Hematopoietic multipotent progenitor cell treated with erythropoietin and hydrocortisone succinate and interleukin-3 and kit ligand, for 15 days (in vitro differentiated cells): ENCODE results near the gene GNGT2.

Experiments used
- DNase-seq: peaks from one replicate; pipeline ENCODE4 v3.0.0-alpha.2; 2015; ENCODE audit warnings: low spot score

GNGT2 gene

DNA sequence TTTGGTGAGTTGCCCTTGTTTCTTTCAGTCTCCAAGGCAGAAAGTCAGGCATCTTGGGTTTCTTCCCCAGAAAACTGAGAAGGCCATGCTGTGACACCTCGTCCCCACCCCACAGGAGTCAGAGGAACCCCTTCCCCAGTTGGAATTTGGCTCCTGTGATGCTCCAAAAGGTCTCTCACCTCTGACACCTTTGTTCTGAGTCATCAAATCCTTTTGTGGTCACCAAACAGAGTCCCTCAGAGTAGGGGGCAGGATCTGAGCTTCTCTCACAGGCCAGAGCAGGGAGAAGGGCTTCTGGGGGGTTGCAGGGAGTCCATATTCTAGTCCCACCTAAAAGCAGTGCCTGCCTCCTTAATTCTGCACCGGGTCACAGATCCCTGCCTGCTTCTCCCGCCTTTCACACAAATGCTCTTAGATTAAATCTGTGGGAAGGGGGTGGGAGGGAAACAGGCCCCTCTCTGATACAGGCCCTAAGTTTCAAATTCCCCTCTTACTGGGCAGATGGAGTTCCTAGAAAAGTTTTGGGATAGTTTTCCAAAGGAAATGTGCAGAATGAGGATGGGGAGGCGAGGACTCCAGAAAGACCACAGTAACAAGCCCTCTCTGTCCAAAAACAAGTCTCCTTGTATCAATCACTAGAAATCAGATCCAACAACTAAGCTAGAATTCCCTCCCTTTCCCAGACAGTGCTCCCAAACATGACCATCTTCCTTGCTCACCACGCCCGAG is 18.9 kb upstream of the GNGT2 start:
- DNase-seq = no peak

DNA sequence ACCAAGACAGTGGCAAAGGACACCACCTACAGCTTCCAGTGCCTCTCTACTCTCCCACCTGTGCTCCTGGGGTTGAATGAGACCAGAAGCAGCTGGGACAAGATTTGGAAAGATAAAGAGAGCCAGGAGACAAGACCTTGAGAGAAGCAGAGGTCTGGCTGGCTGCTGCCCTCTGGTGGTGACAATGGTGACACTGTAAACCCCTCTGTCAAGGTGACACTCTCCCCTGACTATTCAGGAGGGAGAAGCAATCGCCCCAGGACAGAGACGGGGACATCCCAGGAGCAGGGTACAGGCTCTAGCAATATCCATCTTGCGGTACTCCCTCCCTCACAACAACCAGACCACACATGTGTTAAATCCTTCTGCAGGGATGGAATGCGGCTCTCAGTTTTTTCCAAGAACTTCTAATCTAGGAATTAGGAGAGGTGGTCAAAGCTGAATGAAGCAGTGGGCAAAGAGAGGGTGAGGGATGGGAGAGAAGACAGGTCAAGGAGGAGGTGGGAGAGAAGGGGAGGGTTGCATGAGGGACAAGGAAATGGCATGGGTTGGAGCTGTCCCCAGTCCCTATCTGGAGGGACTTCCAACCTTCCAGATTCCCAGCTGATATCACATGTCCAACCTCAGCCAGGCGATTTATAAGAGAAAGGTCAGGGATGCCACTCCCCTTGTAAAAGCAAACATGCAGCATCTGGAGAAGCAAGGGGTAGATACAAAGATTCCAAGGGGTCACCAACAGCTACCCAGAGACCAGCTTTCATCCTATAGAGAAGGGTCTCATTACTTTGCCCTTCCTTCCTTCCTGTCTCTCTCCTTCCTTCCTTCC is 17.3 kb upstream of the GNGT2 start:
- peak; percentile 86 for DNase-seq

DNA sequence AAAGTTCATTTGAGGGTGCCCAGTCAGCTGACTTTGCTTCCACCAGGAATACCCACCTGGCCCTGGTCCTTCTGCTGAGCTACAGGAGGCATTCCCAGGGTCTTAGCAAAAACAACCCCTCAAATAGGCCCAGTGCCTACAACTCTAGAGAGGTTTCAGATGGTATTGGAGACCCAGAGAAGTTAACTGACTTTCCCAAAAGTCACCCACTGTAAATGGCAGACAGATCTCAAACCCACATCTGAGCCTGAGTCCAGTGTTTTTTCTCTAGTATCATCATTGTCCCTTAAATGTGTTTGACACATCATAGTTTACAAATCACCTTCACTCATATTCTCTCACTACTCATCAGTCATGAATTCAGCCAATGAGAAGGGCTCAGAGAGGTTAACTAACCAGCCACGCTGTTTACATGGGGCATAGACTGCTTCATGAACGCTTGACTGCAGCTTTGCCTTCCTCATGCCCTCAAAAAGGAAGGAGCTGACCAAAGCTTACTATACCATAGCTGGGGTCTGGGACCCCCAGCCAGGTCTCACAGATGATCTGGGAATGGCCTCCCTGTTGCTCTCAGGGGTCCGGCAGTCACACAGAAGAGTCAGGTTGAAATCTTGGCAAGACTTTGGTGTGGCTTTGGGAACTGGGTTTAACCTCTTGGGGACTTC is 16.5 kb upstream of the GNGT2 start:
- DNase-seq = no peak

DNA sequence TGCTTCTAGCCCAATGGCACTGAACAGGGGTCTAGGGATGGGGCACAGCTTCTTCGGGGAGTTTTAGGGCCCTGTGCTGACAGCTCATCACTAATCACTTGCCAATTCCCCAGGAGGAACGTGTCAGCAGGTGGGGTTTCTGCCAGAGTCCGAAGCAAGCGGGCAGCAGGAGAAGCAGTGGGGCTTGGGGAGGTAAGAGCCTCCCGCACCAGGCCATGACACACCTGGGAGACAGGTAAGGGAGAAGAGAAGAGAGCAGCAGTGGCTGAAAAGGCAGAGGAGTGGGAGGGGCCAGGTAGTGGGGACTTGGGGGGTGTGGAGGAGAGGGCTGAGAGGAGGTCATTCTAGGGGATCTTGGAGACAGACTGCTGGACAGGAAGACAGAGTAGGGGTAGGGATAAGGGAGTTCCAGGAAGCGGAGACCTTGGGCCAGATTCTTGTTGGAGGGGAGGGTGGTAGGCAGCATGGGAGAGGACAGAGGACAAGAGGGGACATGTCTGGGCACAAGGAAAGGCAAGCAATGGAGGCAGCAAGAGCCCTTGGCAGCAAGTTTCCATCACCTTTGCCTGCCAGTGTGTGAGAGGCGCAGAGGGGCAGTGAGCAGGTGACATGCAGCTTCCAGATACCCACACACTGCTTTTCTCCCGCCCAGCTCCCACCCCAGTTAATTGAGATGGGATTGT is 15.3 kb upstream of the GNGT2 start:
- no peak for DNase-seq

DNA sequence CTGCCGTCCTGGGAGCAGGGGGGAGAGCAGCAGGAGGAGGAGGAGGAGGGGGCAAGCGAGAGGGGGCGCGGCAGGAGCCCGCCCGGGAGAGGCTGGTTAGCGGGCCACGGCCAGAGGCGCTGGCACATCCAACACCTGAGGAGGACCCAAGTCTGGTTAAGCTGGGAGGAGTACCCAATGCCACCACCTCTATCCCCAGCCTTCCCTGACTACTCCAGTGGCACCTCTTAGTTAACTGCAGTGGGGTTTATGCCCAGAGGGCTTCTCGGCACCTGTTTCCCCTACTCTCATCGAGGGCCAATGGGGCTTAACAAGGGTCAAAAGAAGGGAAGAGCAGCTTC is 14.6 kb upstream of the GNGT2 start:
- no peak for DNase-seq

DNA sequence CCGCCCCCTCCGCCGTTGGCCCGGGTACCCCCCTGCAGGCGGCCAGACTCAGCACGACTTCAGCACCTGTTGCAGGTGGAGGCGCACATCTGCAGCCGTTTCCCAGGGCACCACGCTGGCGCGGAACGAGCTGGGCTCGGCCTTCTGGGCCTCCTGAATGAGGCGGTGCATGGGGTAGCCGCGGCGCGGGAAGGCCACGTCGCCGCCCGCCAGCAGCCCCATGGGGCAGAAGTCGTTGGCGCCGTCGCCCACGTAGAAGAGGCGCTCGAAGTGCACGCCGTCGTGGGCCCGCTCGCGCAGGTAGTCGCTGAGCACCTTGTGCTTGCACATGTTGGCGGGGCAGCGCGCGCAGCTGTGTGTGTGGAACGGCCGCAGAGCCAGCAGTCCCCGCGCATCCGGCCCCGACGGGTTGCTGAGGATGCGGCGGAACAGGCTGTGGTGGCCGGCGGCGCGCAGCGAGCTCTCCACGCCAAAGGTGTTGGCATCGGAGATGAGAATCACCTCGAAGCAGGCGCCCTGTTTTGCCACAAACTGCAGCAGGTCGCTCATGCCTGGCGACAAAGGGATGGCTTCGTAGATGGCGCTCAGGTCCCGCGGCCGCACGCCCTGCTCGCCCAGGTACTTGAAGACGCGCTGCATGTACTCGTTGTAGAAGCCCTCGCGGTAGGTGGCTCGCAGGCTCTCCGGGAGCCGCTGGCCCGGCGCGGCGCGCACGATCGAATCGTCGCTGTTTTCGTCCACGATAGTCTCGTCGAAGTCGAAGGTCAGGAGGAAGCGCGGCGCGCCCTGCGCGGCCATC is 14.0 kb upstream of the GNGT2 start:
- no peak for DNase-seq

DNA sequence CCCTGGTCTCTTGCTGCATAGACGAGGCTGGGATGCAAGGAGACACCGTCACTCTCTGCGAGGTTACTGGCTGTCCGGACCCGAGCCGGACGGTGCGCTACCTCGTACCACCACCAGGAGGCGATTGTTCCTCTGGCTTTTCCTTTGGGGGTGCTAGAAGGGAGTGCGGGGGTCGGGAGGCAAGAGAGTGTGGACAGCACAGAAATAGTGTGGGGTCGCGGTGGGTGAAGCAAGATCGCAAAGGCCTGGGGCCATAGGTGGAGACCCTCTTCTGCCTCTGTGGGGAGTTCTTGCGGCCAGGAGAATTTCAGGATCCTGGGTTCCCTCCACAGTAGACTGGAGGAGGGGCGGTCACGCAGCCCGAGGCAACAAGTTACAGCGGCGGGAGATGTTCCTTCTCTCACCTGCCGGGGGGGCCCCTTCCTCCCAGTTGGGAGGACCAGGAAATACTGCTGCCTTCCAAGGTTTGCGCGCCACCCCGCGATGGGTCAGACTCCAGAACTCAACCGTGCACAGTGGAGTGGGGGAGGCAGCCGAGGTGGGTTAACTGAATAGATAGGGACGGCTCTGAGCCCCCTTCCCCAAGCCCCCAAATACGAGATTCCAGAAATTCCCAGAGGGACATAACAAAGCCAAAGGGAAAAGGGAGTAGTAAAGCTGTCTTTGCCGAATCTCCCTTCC is 13.3 kb upstream of the GNGT2 start:
- DNase-seq = peak; percentile 77

DNA sequence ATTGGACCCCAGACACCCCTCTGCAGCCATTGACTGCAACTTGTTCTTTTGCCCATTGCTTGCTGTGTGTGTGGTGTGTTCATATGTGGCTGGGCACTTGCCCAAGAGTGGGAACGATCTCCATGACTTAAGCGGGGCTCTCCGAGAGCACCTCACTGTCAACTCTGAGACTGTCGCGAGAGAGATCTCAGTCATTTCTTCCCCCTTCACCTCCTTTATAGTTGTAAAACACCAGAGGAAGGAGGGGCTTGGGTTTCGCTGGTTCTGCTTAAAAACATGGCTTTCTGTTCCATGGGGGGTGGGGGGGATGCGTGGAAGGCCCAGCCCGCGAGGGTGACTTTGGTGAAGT is 12.8 kb upstream of the GNGT2 start:
- no peak for DNase-seq

DNA sequence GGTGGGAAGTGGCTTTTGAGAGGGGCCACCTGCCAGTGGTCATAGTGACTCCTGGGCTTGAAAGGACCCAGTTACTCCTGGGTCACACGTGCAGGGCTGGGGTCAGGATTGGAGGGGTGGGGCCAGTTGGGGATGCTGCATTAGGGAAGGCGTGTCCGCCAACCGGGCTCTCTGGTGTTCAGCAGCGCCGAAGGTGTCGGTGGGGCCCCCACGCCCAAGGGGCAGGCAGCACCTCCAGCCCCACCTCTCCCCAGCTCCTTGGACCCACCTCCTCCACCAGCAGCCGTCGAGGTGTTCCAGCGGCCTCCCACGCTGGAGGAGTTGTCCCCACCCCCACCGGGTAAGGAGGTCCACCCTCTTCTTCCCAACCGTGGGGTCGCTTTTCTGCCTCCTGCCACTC is 9.6 kb upstream of the GNGT2 start:
- no peak for DNase-seq

DNA sequence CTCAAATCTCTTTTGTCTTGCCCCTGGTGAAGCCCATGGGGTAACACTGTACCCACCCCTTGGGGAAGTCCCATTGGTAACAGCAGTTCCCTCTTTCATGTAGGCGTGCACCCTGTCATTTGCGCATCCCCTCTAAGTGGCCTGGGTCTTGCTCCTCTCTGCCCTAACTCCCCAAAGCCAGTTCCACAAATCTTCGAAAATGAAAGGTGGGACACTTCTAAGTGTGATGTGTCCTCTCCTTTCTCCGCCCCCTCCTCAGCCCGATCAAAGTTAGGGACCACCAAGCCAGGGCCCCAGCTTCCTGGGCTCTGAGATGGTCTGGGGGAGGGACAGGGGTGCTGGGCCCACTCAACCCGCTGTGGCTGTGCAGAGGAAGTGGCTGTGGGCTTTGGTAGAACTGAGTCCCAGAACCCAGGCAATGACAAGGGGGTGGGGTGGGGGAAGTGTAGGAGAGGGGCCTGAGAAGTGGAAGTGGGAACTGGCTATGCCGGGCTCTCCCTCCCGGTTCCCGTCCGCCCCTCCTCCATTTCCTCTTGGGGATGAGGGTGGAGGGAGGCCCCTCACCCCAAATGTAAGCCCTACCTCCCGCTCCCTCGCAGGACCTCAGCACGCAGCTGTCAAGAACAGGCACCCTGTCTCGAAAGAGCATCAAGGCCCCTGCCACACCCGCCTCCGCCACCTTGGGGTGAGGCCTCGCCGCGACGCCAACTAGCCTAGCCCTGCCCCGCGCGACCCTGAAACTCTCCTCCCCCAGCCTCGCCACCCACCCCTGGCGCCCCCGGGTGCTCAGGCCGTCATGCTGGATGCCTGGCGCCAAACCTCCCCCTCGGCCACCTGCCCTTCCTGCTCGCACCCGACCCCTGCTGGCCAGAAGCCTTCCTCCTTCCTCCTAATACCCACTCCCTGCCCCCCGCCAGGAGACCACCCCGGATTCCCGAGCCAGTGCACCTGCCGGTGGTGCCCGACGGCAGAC is 8.9 kb upstream of the GNGT2 start:
- DNase-seq = no peak

DNA sequence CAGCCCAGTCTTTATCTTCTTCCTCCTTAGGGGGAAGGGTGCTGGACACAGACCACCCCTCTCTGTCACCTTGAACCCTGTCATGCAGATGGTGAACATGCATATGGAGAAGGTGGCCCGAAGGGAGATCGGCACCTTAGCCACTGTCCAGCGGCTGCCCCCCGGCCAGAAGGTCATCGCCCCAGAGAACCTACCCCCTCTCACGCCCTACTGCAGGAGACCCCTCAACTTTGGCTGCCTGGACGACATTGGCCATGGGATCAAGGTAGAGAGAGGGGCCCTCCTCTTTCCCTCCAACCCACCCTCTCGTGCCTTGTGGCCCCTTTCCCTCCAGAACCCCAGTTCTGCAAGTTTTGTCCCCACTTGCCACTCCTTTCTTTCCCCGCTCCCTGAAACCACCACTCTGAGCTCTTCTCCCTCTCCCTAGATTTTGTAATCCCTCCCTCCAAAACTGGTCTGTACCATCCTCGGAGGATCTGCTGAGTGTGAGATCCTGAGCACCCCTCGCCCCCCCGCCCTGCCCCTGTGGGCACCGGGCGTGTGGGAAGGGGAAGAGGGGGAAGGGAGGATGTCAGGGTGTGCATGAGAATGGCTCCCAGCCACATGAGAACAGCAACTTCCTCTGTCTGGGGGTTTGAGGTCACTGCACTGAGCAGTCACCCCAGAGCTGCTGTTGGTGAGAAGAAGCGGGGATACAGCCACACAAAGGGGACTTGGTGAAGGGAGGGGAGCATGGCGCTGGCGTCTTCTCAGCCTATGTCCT is 7.5 kb upstream of the GNGT2 start:
- DNase-seq = no peak

DNA sequence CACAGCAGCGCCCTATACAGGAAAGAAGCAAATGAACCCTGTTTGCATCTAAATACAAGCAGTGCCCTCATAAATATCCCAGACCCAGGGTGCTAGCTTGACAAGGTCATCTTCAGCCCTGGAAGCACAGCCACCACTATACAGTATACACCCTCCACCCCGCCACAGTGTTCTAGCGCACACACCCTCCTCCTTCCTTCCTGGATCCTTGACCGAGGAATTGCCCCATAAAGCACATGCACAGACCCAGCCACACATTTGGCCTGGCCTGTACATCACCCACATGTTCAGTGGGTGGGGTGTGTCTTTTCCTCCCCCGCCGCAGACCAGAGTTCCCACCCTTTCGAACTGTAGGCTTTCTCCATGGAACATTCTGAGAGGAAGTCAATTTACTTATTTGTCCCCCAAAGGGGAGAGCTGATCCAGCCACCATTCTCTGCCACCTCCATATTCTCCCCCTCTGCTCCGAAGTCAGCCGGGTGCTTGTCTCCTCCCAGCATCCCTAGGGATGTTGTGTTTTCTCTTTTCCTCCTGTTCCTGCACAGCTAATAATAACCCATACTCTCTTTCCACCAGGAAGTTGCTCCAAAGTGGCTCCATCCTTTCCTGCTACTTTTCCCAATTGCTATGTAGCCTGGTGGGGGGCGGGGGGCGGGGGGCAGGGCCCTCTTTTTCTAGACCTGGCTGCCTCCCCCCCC is 6.7 kb upstream of the GNGT2 start:
- no peak for DNase-seq

DNA sequence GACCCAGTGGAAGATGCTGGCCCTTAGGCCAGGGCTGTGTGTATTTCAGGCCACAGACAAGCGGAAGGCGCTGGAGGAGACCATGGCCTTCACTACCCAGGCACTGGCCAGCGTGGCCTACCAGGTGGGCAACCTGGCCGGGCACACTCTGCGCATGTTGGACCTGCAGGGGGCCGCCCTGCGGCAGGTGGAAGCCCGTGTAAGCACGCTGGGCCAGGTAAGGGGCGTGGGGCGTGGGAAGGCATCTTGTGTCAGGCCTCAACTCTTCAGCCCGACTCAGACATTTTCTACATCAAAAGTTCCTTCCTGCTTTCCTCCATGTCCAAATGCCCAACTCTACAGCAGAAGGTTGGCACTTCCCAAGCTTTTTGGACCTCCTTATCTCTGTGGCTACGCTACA is 6.1 kb upstream of the GNGT2 start:
- no peak for DNase-seq

DNA sequence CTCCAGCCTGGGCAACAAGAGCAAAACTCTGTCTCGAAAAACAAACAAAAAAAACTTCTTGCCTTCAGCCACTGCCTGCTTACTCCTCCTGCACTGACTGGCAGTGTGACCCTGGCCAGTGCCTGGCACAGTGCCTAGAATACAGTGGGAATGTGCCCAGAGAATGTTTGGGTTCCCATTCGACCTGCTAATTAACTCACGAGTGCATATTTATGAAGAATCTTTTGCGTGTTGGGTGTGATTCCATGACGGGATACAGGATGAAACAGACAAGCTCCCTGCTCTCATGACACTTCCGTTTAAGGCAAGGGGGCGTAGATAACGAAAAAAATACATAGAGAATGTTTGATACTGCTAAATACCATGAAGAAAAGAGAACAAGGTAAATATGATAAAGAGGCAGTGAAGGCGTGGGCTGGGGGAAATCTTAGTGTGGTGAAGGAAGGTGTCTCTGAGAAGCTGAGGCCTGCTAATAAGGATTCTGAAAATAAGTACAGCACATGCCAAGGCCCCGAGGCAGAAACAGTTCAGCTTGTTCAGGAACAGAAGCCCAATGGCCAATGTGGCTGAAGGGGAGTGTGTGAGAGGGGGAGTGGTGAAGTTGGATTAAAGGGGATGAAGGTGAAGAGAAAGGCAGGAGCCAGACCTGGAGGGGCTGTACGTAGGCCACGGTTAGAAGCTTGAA is 4.4 kb upstream of the GNGT2 start:
- DNase-seq = no peak

DNA sequence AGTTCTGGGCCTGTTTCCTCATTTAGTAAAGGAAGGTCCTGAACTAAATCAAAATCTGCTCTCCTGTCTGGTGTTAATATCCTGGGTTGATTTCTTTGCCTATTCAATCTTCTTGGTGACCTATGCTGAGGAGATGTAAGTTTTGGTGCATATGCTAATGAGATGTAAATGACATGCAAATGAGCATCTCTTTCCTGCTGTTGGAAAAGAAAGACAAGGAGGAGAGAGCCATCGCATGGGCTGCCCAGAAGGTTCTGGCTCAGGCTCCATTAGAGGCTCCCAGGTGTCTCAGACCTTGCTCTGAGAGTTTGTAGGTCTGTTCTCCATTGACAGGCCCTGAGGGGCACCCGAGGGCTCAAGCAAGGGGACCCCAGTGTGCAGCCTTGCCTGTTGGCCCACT is 3.5 kb upstream of the GNGT2 start:
- no peak for DNase-seq

DNA sequence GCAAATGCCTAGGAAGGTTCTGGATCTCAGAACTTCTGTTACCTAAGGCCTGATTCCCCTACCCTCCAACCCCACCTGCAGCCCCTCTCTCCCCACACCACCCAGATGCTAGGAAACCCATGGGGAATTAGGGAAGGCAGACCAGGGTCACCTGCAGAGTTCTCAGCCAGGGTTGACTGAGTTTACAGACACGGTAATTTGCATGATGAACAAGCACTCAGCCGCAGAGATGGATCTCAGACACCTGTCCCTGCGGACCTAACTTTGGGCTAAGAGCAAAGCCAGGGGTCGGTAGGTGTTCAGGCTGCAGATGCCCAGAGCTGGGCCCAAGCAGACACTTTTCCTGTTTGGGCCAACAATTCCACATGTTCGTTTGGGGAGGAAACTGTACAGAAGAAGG is 3.0 kb upstream of the GNGT2 start:
- no peak for DNase-seq

DNA sequence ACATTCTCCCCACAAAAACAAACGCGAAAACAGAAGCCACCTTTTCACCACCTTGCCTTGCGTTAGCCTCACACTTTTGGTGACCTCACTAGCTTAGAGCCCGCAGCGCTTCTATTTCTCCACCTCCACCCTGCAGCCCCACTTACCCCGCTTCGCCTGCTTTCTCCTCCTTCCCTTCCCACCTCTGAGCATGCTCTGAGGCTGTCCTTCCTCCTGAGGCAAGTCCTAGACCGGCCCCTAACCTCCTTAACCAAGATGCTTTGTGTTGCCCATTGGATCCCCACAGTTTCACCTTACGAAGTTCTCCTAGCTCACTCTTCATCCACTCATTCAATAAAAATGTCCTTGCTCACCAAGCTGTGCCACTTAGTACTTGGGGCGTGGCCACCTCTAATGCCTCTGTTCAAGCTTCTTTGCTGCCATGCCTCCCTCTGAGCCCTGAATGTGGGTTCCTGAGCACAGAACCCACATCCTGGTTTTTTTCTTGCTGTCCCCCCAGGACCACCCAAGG is 1.3 kb downstream of the GNGT2 start:
- DNase-seq = no peak

DNA sequence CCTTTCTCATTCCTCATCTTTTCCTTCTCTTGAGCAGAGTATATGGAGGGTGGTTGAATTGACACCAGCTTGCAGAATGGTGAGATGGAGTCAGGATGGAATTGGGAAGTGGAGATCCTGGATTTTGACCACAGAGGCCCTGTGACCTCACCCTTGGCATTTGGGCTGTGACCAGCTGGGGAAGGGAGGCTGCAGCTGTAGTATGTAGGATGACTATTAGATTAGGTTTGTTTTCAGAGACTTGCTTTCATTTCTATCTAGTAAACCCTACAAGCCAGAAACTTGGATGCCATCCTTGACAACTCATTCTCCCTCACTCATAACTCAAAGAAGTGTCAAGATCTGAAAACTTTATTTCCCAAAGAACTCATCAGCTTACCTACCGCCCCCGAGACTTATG is 5.9 kb downstream of the GNGT2 start:
- DNase-seq = no peak
